Stimulated activated CD8-positive, alpha-beta memory T cell treated with anti-CD3 and anti-CD28 coated beads, Interleukin-12 subunit alpha, Interleukin-12 subunit beta, amount 100 ng/mL, for 24 hours (primary cell): Measurements from ENCODE around the gene NDUFS1.
"Not testable (repeated sequence)": the region's sequence is repeated elsewhere in the genome, so short reads cannot be mapped to it uniquely, and the experiment has no call there.

ENCODE experiments used
- DNase-seq: peaks from one replicate; pipeline ENCODE4 v3.0.0-alpha.2; 2020; ENCODE audit errors: extremely low read depth

The NDUFS1 gene

GRCh38 chr2:206162401-206162800, 3.2 kb upstream of the NDUFS1 start:
- DNase-seq, result not testable (repeated sequence)

DNA sequence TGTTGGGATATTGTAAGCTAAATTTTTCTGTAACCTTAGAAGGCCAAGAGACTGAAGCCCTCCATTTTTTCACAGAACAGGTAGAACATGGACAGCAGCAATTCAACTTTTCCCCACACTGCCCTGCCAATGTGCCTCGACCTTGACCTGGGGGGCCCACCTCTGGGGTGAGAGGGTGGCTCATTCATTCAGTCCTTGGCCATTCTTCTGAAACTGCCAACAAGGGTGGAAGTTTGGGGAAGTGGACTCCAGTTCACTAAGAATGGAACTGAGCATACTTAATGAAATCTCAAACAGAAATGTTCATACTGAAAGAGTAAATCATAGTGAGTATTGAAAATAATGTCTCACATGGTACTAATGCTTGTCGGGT, 1.5 kb upstream of the NDUFS1 start:
- DNase-seq, result no peak

DNA sequence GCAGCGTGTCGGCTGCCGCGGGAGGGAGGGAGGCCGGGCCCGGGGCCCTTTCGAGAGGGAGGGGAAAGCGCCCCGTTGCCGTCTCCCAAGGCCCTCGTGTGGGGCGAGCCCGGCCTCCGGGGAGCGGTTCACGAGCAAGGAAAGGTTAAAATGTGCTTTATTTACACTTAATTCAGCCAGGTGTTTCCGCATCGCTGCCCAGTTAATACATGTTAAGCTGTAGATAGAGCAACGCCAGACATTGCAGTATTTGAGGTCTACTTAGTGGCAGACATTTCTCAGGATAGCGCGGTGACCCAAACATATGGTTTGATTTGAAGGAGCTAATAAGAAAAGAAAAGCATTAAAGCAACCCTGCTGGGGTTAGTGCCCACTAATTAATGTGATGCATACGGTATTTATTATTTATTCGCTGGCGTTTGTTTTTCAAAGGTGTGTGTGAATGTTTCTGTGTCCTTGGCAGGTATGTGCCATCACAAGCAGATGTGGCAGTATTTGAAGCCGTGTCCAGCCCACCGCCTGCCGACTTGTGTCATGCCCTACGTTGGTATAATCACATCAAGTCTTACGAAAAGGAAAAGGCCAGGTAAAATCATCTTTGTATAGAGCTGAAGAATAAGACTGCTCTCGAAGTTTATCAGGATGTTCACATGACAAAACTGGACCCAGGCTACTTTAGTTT, 1.0 kb upstream of the NDUFS1 start:
- peak; percentile 40 for DNase-seq

DNA sequence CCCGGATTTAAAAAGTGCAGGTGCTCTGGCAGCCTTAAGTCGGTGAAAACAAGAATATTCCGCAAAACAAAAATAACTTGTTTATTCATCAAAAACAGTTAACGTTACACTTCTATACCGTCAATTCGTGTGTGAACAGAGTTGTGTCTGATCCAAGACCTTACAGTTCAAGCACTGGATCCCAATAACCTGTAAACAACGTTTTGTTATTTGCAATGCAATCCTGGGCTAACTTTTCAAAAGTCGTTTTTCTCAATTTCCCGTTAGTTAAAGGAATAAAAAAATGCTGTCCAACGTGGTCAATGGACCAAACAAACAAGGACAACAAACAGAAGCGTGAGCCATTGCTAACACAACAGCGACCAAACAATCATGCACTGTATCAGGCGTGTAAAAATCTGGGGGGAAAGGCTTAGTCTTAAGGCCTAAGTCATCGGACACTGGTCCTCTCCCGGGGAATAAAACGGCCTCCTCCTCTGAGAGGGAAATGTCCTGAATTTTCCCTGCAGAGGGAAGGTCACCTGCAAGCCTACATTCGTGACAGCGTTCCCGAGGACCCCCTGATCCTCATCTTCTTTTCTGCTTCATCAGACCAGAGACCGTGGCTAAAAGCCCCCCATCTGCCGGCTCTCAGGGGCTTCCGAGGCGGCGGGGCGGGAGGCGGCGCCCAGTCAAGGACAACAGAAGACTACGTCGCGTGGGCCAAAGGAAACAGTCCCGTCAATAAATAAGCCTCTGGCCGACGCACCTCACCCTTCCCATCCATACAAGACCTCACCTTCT, 490 bp downstream of the NDUFS1 start:
- no peak for DNase-seq

GRCh38 chr2:206157014-206157413, 2.2 kb downstream of the NDUFS1 start:
- not testable (repeated sequence) for DNase-seq

- no peak for DNase-seq
Measured at GRCh38 chr2:206154197-206154596, 5.0 kb downstream of the NDUFS1 start.

GRCh38 chr2:206150631-206151030, 8.6 kb downstream of the NDUFS1 start:
- no peak for DNase-seq

- no peak for DNase-seq
Measured at GRCh38 chr2:206150168-206150567, 9.1 kb downstream of the NDUFS1 start.

DNA sequence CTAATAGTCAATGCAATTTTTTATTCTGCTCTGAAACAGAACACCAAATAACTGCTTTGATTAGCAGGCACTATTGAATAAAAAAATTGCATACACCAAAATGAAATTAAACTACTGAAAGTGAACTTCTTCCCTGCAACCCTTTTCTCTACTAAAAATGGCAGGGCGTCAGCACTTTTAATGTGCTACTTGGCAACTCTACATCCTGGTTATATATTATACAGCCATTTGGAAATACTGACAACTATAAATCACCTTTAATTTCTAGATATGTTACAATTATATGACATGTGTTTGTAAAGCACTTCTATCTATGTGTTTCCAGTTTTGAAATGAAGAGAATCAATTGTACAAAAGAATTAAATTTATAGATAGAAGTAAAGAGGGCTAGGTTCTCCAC, 9.9 kb downstream of the NDUFS1 start:
- DNase-seq, result no peak

GRCh38 chr2:206145665-206146064, 13.6 kb downstream of the NDUFS1 start:
- DNase-seq, result no peak

DNA sequence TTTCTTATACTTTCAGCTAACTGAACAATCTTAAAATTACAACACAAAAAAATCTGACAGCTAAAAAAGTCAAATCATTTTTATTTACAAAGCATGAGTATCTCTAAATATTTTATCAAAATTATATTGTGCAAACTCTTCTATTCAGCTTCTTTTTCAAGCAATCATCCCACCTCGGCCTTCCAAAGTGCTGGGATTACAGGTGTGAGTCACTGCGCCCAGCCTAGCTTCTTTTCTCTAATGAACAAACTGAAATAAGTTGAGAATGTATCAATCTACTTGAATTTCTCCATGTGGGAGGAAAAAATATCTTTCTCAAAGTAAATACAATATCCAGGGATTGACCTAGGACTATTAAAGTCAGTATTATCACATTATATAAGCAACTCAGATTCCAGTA, 14.9 kb downstream of the NDUFS1 start:
- DNase-seq, result no peak

DNA sequence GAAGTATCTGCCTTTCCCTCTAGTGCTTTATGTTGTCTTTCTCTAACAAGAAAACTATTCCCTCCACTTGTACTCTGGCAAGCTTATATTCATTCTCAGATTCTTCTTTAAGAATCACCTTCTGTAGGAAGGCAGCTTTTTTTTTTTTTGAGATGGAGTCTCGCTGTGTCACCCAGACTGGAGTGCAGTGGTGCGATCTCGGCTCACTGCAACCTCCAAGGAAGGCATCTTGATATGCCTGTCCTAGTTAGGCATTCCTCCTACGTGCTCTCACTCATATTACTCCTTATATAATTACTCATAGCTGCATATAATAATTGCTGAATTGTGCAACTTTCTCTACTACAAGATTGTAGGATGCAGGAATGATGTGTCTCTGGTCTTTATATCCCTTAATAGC, 15.8 kb downstream of the NDUFS1 start:
- DNase-seq, result no peak

GRCh38 chr2:206127656-206128055, 31.6 kb downstream of the NDUFS1 start:
- no peak for DNase-seq

DNA sequence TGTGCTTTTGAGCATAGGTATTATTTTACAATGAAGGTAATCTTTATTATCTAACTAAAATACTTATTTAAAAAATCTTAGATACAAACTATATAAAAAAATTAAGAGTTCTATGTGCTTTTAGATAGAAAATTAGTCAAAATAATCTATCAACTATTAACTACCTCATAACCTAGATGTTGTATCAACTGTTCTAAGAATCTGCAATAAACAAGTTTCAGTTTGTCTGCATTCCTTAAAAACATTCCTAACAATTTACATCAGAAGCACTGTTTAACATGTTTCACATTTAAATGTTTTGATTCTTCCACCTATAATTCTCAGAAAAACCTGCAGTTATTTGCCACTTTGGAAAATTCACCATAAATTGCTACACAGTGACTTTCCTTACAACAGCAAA, 33.3 kb downstream of the NDUFS1 start:
- DNase-seq, result no peak

GRCh38 chr2:206122569-206122968, 36.7 kb downstream of the NDUFS1 start:
- not testable (repeated sequence) for DNase-seq

GRCh38 chr2:206116278-206116677, 43.0 kb downstream of the NDUFS1 start:
- DNase-seq, result no peak

- no peak for DNase-seq
Measured at GRCh38 chr2:206115026-206115578, 44.1 kb downstream of the NDUFS1 start.

DNA sequence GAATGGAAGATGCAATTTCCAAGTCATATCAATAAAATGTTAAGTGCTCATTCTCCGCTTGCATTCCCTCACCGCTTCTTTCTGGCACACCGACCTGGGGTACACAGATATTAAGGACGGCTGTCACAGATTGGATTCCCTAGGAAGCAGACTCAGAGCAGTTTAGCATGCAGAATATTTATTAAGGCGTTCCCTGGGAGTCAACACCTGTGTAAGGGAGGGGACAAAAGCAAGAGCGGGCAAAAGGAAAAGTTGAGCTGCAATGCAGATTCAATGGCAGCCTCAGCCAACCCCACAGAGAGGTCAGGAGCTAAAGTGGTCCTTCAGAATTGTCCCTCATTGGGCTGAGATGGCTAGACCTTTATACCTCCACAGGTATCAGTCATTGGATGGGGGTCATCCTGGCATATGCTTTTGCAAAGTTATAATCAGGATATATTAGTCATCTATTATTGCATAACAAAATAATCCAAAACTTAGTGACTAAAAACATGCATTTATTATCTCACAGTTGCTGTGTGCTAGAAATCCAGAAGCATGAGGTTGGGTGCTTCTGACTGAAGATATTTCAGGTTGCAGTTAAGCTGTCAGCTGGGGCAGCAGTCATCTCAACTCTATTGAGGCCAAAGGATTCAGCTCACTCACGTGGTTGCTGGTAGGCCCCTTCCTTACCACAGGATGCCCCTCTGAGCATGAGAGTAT, 46.2 kb downstream of the NDUFS1 start:
- DNase-seq, result no peak

- DNase-seq, result no peak
Measured at GRCh38 chr2:206112108-206112507, 47.1 kb downstream of the NDUFS1 start.

GRCh38 chr2:206108713-206109112, 50.5 kb downstream of the NDUFS1 start:
- DNase-seq, result no peak

- DNase-seq, result no peak
Measured at GRCh38 chr2:206105541-206105940, 53.7 kb downstream of the NDUFS1 start.

DNA sequence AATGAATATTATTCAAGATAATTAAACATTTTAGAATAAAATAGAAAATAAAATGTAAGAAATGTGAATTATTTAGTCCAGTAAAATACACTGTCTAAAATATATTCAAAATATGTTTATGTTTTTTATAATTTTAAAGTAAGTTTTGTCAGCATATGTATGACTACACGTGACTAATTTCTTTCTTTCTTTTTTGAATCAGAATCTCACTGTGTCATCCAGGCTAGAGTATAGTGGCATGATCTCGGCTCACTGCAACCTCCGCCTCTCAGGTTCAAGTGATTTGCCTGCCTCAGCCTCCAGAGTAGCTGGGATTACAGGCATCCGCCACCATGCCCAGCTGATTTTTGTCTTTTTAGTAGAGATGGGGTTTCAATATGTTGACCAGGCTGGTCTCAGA, 54.2 kb downstream of the NDUFS1 start:
- no peak for DNase-seq

GRCh38 chr2:206098872-206099271, 60.4 kb downstream of the NDUFS1 start:
- DNase-seq, result not testable (repeated sequence)
